ENCODE measurements around the gene ABHD16A.

The ABHD16A gene

GRCh38 chr6:31655349-31656237 lies 47.5 kb downstream of the ABHD16A start, which contains the start of gene APOM:
TSS of gene APOM (plus strand) at chr6:31655894. CDS start at chr6:31655967, 73 bp downstream.
- H3K79me2 ChIP-seq (ENCODE audit: insufficient read depth, low read length): peaks cover 50% of the 10 kb centered on the region
- 0 out of 2 replicates have a peak, but pooled peaks cover 7% of the 10 kb centered on the region for H3F3A ChIP-seq (ENCODE audit: low read depth)
- peaks cover 23% of the 10 kb centered on the region for H4K20me1 ChIP-seq (ENCODE audit: insufficient read depth, low read length, poor library complexity, severe bottlenecking)
- no peaks in the 10 kb centered on the region for H3K36me3 ChIP-seq (ENCODE audit: insufficient read depth, low read length)
- TF ChIP-seq, protein P1, sequence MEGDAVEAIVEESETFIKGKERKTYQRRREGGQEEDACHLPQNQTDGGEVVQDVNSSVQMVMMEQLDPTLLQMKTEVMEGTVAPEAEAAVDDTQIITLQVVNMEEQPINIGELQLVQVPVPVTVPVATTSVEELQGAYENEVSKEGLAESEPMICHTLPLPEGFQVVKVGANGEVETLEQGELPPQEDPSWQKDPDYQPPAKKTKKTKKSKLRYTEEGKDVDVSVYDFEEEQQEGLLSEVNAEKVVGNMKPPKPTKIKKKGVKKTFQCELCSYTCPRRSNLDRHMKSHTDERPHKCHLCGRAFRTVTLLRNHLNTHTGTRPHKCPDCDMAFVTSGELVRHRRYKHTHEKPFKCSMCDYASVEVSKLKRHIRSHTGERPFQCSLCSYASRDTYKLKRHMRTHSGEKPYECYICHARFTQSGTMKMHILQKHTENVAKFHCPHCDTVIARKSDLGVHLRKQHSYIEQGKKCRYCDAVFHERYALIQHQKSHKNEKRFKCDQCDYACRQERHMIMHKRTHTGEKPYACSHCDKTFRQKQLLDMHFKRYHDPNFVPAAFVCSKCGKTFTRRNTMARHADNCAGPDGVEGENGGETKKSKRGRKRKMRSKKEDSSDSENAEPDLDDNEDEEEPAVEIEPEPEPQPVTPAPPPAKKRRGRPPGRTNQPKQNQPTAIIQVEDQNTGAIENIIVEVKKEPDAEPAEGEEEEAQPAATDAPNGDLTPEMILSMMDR (conservative IDR thresholded peaks at IDR 0.05; ENCODE audit: low read length): no peak
- no peak for TF ChIP-seq EZH2phosphoT487 (IDR thresholded peaks at IDR 0.05; ENCODE audit: borderline replicate concordance)
- H3K27me3 ChIP-seq (ENCODE audit: insufficient read depth, low read length, poor library complexity, severe bottlenecking): no peaks in the 10 kb centered on the region
- no peaks in the 10 kb centered on the region for H3K9me3 ChIP-seq (ENCODE audit: insufficient read depth, low read depth, low read length)
- no peak within 1 kb of the TSS for H3K9ac ChIP-seq (ENCODE audit: low read depth, low read length, poor library complexity, severe bottlenecking)
- H3K9me2 ChIP-seq (replicated peaks; ENCODE audit: low read depth, low read length): no peaks in the 10 kb centered on the region
- peaks cover 48% of the 10 kb centered on the region for H3K4me1 ChIP-seq (ENCODE audit: insufficient read depth, low read length, poor library complexity, severe bottlenecking)
- H3K4me2 ChIP-seq (ENCODE audit: low read depth, low read length, poor library complexity, severe bottlenecking): no peak within 1 kb of the TSS
- no peak within 1 kb of the TSS for H3K4me3 ChIP-seq (ENCODE audit: low read length, poor library complexity, severe bottlenecking)
- H2AFZ ChIP-seq (ENCODE audit: low read length): no peak within 1 kb of the TSS

- H3K4me3 ChIP-seq (ENCODE audit: low read length, poor library complexity, severe bottlenecking): no peak overlapping the region
- H3K4me2 ChIP-seq (ENCODE audit: low read depth, low read length, poor library complexity, severe bottlenecking): no peak overlapping the region
- H3K9me3 ChIP-seq (ENCODE audit: insufficient read depth, low read depth, low read length): no peaks in the 10 kb centered on the region
- H3F3A ChIP-seq (ENCODE audit: low read depth): 0 out of 2 replicates have a peak, but pooled peaks cover 7% of the 10 kb centered on the region
- no peak overlapping the region for H3K9ac ChIP-seq (ENCODE audit: low read depth, low read length, poor library complexity, severe bottlenecking)
- H3K9me2 ChIP-seq (replicated peaks; ENCODE audit: low read depth, low read length): no peaks in the 10 kb centered on the region
- peaks cover 51% of the 10 kb centered on the region for H3K79me2 ChIP-seq (ENCODE audit: insufficient read depth, low read length)
- H3K27me3 ChIP-seq (ENCODE audit: insufficient read depth, low read length, poor library complexity, severe bottlenecking): no peaks in the 10 kb centered on the region
- H3K4me1 ChIP-seq (ENCODE audit: insufficient read depth, low read length, poor library complexity, severe bottlenecking): peaks cover 42% of the 10 kb centered on the region
- H3K36me3 ChIP-seq (ENCODE audit: insufficient read depth, low read length): 0 out of 2 replicates have a peak, but pooled peaks cover 5% of the 10 kb centered on the region
- TF ChIP-seq EZH2phosphoT487 (IDR thresholded peaks at IDR 0.05; ENCODE audit: borderline replicate concordance): no peak
- TF ChIP-seq, protein P1 (conservative IDR thresholded peaks at IDR 0.05; ENCODE audit: low read length): no peak
- H4K20me1 ChIP-seq (ENCODE audit: insufficient read depth, low read length, poor library complexity, severe bottlenecking): peaks cover 30% of the 10 kb centered on the region
- H2AFZ ChIP-seq (ENCODE audit: low read length): no peak overlapping the region
Observed at GRCh38 chr6:31654574-31655348, 48.4 kb downstream of the ABHD16A start.

GRCh38 chr6:31652925-31653724 lies 50.0 kb downstream of the ABHD16A start:
- Histone ChIP-seq H4K20me1 (ENCODE audit: insufficient read depth, low read length, poor library complexity, severe bottlenecking) (peaks cover 36% of the 10 kb centered on the region), H3K79me2 (ENCODE audit: insufficient read depth, low read length) (peaks cover 51% of the 10 kb centered on the region), H3K27me3 (ENCODE audit: insufficient read depth, low read length, poor library complexity, severe bottlenecking) (no peaks in the 10 kb centered on the region), H3K4me1 (ENCODE audit: insufficient read depth, low read length, poor library complexity, severe bottlenecking) (peaks cover 28% of the 10 kb centered on the region), H3K9ac (ENCODE audit: low read depth, low read length, poor library complexity, severe bottlenecking) (peak overlapping the region; percentile 88), H3K36me3 (ENCODE audit: insufficient read depth, low read length) (peaks cover 19% of the 10 kb centered on the region; the same call in 1 of the 2 replicates), H3K4me3 (ENCODE audit: low read length, poor library complexity, severe bottlenecking) (peak overlapping the region; percentile 81), H3F3A (ENCODE audit: low read depth) (0 out of 2 replicates have a peak, but pooled peaks cover 7% of the 10 kb centered on the region), H3K4me2 (ENCODE audit: low read depth, low read length, poor library complexity, severe bottlenecking) (peak overlapping the region; percentile 85), H3K9me3 (ENCODE audit: insufficient read depth, low read depth, low read length) (no peaks in the 10 kb centered on the region), H2AFZ (ENCODE audit: low read length) (peak overlapping the region; percentile 82; the same call in 1 of the 2 replicates), H3K9me2 (replicated peaks; ENCODE audit: low read depth, low read length) (no peaks in the 10 kb centered on the region)
- no peak for TF ChIP-seq EZH2phosphoT487 (IDR thresholded peaks at IDR 0.05; ENCODE audit: borderline replicate concordance)
- TF ChIP-seq, protein P1 (conservative IDR thresholded peaks at IDR 0.05; ENCODE audit: low read length): peak; percentile 28; the same call in 1 of the 2 replicates
